Stimulated activated naive CD4-positive, alpha-beta T cell treated with Interleukin-2 at 50 U/mL for 16 hours (primary cell): ENCODE data around the gene NOCT.
"Not testable (repeated sequence)": the region's sequence is repeated elsewhere in the genome, so short reads cannot be mapped to it uniquely, and the experiment has no call there.

Source experiments
- DNase-seq: peaks from one replicate; lab custom pipeline; 2025; lab: John Stamatoyannopoulos, UW

Gene NOCT

GRCh38 chr4:139050446-139050845 lies 34.9 kb downstream of the NOCT start:
- no peak for DNase-seq

- no peak for DNase-seq
Measured at GRCh38 chr4:139053909-139054308, 38.3 kb downstream of the NOCT start.

GRCh38 chr4:139054791-139055505 lies 39.4 kb downstream of the NOCT start:
- no peak for DNase-seq

GRCh38 chr4:139059026-139059425 lies 43.4 kb downstream of the NOCT start:
- not testable (repeated sequence) for DNase-seq

- no peak for DNase-seq
Measured at GRCh38 chr4:139060591-139060990, 45.0 kb downstream of the NOCT start.

GRCh38 chr4:139076016-139076744 lies 60.6 kb downstream of the NOCT start:
- DNase-seq: no peak

GRCh38 chr4:139077567-139078355 lies 62.2 kb downstream of the NOCT start:
- no peak for DNase-seq

GRCh38 chr4:139078926-139079325 lies 63.3 kb downstream of the NOCT start:
- DNase-seq: no peak

- DNase-seq: peak; percentile 88
Measured at GRCh38 chr4:139082750-139083606, 67.4 kb downstream of the NOCT start.

- peak; percentile 65 for DNase-seq
Measured at GRCh38 chr4:139083607-139083955, 68.0 kb downstream of the NOCT start.

- DNase-seq: peak; percentile 81
Measured at GRCh38 chr4:139083956-139084803, 68.6 kb downstream of the NOCT start.

GRCh38 chr4:139084804-139085093 lies 69.2 kb downstream of the NOCT start:
- DNase-seq: no peak

- no peak for DNase-seq
Measured at GRCh38 chr4:139085141-139085540, 69.6 kb downstream of the NOCT start.

GRCh38 chr4:139092271-139092670 lies 76.7 kb downstream of the NOCT start:
- no peak for DNase-seq
